ENCODE measurements around the gene ATP6V1B1.

DNA sequence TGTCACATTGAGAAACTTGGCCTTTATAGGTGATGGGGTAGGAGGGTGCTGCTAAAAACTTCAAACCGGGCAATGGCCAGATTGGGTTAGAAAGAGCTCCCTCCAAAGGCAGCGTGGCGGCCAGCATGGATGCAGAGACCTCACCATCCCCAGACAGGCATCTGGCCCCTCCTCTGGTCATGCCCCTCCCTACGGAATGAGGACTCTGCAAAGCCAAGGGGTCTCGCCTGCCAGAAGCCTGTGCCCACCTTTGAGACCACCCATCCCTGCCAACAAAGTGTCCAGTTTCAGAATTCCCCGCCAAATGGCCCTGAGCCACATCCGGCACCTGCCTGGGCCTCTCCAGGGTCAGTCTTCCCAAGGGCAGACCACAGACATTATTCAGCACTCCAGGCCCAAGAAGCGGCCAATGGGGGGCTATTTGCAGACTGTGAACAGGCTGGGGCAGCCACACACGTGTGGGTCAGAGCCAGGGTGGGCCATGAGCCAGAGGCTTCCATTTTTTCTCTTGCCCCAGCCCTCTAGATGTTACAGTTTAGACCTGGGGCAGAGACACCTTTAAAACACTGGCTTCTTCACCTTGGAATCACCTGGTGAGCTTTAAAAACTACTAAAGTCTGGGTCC is 4.2 kb upstream of the ATP6V1B1 start:
- TF ChIP-seq, protein P1, sequence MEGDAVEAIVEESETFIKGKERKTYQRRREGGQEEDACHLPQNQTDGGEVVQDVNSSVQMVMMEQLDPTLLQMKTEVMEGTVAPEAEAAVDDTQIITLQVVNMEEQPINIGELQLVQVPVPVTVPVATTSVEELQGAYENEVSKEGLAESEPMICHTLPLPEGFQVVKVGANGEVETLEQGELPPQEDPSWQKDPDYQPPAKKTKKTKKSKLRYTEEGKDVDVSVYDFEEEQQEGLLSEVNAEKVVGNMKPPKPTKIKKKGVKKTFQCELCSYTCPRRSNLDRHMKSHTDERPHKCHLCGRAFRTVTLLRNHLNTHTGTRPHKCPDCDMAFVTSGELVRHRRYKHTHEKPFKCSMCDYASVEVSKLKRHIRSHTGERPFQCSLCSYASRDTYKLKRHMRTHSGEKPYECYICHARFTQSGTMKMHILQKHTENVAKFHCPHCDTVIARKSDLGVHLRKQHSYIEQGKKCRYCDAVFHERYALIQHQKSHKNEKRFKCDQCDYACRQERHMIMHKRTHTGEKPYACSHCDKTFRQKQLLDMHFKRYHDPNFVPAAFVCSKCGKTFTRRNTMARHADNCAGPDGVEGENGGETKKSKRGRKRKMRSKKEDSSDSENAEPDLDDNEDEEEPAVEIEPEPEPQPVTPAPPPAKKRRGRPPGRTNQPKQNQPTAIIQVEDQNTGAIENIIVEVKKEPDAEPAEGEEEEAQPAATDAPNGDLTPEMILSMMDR (conservative IDR thresholded peaks at IDR 0.05; ENCODE audit: low read depth in 2 of 2), result peak in 1 of 2 experiments; percentile 43; a peak in 2 of 4 replicates
- TF ChIP-seq EZH2 (IDR thresholded peaks at IDR 0.05; ENCODE audit: low read depth, unreplicated experiment) (no peak), POLR2AphosphoS5 (IDR thresholded peaks at IDR 0.05; ENCODE audit: low read depth) (no peak), EZH2phosphoT487 (IDR thresholded peaks at IDR 0.05; ENCODE audit: unreplicated experiment) (no peak), CREB1 (CRISPR knock-in tag; IDR thresholded peaks at IDR 0.05; ENCODE audit: low read depth) (no peak), JUNB (IDR thresholded peaks at IDR 0.05; ENCODE audit: unreplicated experiment) (no peak), NANOG (IDR thresholded peaks at IDR 0.05; ENCODE audit: borderline replicate concordance) (no peak)
- TF ChIP-seq, protein P2, sequence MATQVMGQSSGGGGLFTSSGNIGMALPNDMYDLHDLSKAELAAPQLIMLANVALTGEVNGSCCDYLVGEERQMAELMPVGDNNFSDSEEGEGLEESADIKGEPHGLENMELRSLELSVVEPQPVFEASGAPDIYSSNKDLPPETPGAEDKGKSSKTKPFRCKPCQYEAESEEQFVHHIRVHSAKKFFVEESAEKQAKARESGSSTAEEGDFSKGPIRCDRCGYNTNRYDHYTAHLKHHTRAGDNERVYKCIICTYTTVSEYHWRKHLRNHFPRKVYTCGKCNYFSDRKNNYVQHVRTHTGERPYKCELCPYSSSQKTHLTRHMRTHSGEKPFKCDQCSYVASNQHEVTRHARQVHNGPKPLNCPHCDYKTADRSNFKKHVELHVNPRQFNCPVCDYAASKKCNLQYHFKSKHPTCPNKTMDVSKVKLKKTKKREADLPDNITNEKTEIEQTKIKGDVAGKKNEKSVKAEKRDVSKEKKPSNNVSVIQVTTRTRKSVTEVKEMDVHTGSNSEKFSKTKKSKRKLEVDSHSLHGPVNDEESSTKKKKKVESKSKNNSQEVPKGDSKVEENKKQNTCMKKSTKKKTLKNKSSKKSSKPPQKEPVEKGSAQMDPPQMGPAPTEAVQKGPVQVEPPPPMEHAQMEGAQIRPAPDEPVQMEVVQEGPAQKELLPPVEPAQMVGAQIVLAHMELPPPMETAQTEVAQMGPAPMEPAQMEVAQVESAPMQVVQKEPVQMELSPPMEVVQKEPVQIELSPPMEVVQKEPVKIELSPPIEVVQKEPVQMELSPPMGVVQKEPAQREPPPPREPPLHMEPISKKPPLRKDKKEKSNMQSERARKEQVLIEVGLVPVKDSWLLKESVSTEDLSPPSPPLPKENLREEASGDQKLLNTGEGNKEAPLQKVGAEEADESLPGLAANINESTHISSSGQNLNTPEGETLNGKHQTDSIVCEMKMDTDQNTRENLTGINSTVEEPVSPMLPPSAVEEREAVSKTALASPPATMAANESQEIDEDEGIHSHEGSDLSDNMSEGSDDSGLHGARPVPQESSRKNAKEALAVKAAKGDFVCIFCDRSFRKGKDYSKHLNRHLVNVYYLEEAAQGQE (IDR thresholded peaks at IDR 0.05; ENCODE audit: unreplicated experiment), result no peak
